D721Med (cell line): ENCODE results near the gene PTH.

Experiments
- DNase-seq: peaks from one replicate; pipeline ENCODE4 v3.0.0; 2011; ENCODE audit warnings: low spot score; ENCODE audit not compliant: insufficient read length
- FAIRE-seq: peaks from 2 replicates; lab custom pipeline; 2011; peaks lifted over from hg19 to GRCh38; lab: Jason Lieb, UNC
- TF ChIP-seq, protein P1 (sequence below): IDR thresholded peaks from 2 replicates; pipeline ENCODE4 v1.5.1; 2012; ENCODE audit warnings: mild to moderate bottlenecking, control low read depth; ENCODE audit not compliant: insufficient read depth; ENCODE audit errors: missing control alignments

PTH gene

DNA sequence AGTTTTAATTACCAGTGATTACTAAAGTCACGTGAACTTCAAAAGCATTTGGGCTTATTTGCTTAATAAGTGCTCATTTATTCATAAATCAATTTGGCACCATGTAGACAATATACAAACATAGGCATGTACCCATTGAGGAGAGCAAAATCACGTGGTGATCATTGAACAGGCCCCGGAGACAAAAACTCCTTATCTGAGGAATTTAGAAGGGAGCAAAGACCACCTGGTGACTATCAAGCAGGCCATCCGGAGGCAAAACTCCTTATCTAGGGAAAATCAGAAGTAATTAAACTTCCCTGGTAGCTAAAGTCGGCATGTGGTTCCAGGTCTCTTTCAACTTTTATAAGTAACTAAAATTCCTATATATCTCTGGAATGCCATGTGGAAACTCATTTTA is 27.0 kb downstream of the PTH start:
- TF ChIP-seq, protein P1, sequence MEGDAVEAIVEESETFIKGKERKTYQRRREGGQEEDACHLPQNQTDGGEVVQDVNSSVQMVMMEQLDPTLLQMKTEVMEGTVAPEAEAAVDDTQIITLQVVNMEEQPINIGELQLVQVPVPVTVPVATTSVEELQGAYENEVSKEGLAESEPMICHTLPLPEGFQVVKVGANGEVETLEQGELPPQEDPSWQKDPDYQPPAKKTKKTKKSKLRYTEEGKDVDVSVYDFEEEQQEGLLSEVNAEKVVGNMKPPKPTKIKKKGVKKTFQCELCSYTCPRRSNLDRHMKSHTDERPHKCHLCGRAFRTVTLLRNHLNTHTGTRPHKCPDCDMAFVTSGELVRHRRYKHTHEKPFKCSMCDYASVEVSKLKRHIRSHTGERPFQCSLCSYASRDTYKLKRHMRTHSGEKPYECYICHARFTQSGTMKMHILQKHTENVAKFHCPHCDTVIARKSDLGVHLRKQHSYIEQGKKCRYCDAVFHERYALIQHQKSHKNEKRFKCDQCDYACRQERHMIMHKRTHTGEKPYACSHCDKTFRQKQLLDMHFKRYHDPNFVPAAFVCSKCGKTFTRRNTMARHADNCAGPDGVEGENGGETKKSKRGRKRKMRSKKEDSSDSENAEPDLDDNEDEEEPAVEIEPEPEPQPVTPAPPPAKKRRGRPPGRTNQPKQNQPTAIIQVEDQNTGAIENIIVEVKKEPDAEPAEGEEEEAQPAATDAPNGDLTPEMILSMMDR = no peak
- DNase-seq (no peak), FAIRE-seq (no peak)

DNA sequence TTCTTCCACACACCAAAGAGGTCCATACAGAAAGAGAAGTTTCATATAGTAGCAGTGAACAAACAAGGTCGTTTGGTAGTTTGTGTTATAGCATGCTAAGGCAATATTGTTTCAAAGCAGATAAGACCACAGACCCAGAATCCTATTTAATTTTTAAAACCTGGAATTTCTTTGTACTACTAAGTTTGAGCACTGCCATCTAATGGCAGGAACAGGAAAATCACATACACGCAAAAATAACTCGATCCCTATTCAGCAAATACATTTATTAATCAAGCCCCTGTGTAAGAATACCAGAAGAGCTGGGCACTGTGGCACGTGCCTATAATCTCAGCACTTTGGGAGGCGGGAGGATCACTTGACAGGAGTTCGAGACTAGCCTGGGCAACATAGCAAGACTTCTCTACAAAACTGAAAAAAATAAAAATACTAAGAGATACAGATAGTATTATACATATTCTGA is 29.9 kb downstream of the PTH start:
- DNase-seq = peak; percentile 38
- TF ChIP-seq, protein P1 = peak; percentile 59
- FAIRE-seq = no peak

DNA sequence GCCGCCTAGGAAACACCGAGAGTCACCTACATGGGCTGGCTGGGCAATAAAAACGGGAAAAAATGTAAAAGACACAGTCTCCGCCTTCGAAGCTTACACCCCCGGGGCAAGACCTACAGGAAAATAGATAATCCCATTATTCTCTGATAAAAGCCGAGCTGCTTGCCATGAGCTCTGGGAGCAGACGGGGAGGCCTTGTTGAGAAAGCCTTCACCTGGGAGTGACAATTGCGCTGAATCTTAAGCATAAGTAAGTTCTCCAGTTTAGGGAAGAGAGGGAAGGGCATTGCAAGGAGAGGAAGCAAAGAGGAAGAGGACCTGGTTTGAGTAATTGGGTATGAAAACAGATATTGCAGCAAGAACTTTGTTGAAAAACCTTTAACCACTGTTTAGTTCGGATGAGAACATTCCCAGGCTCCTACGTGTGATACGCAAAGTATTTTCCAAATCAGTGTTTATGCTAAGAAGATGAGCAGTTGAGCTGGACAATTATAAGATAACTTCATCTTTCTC is 32.0 kb downstream of the PTH start:
- no peak for FAIRE-seq
- TF ChIP-seq, protein P1 = no peak
- no peak for DNase-seq

- FAIRE-seq (no peak), DNase-seq (peak; percentile 66)
- TF ChIP-seq, protein P1 = no peak
These were observed 32.7 kb downstream of the PTH start, which contains the start of gene BTBD10 for GRCh38 chr11:13462901-13463778. TSS of gene BTBD10 (minus strand) at chr11:13463222. CDS start at chr11:13445124, 18,098 bp downstream.

DNA sequence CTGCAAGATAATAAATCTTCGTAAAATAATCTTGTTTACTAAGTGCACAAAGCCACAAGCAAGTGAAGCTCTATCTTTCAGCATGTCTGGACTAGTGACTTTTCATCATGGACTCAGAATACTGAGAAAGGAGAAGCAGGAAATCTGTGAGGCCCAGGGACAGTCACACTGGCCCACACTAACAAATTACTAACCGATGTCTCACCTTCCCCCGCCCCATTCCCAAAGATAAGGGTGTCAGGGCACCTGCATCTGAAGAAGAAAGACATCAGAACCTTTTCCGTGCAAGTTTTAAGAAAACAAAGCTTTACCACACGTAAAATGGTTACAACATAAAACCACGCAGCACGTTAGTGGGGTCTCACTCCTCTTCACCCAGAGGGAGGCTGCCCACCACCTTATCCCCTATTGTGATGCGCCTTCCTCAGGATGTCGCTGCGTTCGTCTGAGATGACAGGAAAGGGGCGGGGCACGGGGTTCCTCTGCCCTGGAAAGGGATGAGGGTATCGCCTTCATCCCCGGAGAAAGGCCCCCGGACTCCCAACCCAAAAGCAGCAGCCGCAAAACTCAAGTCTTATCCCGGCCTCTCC is 33.4 kb downstream of the PTH start:
- FAIRE-seq (no peak), DNase-seq (no peak)
- TF ChIP-seq, protein P1 = peak; percentile 8

DNA sequence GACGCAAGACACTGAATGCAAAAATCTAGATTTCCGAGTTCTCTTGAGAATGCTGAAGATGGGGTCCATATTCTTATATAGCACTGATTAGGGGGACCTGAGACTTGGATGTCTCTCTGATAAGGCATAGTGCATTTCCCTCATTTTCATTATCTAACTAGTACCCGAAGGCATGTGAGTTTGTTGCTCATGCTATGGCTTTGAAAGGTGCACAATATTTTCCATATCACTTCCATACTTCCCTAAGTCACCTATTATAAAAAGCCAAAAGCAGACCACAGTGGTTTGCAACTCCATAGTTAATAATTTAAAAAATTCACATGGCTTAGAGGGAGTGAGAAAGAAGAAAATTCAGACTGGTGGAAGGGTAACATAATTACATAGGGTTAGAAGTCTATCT is 34.5 kb downstream of the PTH start:
- DNase-seq (no peak), FAIRE-seq (no peak)
- TF ChIP-seq, protein P1 = no peak
